Type B pancreatic cell (in vitro differentiated cells): ENCODE measurements around the gene AUP1. TPM values are rescaled to one million over a fixed set of nuclear protein-coding genes. Genes with fewer than 3 reads are reported as not detected.

Experiments
- DNase-seq: peaks from one replicate; pipeline ENCODE4 v3.0.0; 2021; ENCODE audit warnings: mixed read lengths; ENCODE audit not compliant: unreplicated experiment; ENCODE audit errors: extremely low spot score
- H3K27ac Mint-ChIP-seq: 2 replicates; pipeline ENCODE4 v1.8.0; 2021; ENCODE audit warnings: mild to moderate bottlenecking, mixed read lengths
- H3K27me3 Mint-ChIP-seq: 2 replicates; pipeline ENCODE4 v1.8.0; 2021; ENCODE audit warnings: mixed read lengths
- H3K36me3 Mint-ChIP-seq: 2 replicates; pipeline ENCODE4 v1.8.0; 2021; ENCODE audit warnings: mixed read lengths
- H3K4me1 Mint-ChIP-seq: one replicate; pipeline ENCODE4 v1.8.0; 2021; ENCODE audit warnings: mixed read lengths; ENCODE audit not compliant: unreplicated experiment
- H3K4me3 Mint-ChIP-seq: 2 replicates; pipeline ENCODE4 v1.8.0; 2021; ENCODE audit warnings: mild to moderate bottlenecking, mixed read lengths
- H3K9me3 Mint-ChIP-seq: 2 replicates; pipeline ENCODE4 v1.8.0; 2021; ENCODE audit warnings: mixed read lengths
- total RNA-seq: library from RNA; stranded (reverse); gene quantifications from 2 replicates; pipeline ENCODE4 v1.2.1, GENCODE V29; 2021; ENCODE audit warnings: low replicate concordance
- TF ChIP-seq, protein P1 (sequence below): fragments of 200-600 bp; sonication (generic); conservative IDR thresholded peaks from 2 replicates; pipeline ENCODE4 v1.5.0; 2021; ENCODE audit warnings: antibody characterized with exemption, mild to moderate bottlenecking

The AUP1 gene
- total RNA-seq, 1 donor from 2014 or later, result 122 TPM

DNA sequence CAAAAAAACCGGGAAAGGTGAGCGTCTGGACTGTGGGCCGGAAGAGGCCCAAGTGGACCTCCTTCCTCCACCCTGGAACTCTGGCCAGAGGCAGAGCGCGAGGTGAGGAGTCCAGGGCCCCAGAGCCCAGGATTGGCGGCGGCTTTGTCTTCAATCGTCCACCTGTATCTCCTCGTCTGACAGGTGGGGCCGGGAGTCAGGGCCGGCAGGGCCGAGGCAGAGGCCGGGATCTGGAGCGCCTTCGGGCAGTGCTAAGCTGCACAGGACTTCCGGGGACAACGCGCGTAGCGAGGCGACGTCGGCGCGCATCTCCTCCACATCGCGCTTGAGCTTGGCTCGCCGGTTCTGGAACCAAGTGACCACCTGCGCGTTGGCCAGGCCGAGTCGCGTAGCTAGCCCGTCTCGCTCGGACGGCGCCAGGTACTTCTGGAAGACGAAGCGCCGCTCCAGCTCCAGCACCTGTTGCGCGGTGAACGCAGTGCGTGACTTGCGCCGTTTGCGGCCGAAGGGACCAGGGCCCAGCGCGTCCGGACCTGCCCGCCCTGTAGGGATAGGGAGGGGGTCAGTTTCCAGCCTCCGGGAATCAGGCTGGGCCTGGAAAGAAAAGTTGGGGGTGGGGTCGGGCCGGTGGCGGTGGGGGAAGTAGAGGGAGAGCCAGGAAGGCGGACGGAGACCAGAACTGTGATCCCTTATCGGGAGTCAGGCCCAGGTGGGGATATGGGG lies 31.6 kb downstream of the AUP1 start:
- H3K4me1 Mint-ChIP-seq, result peaks cover 29% of the 10 kb centered on the region
- peak overlapping the region; percentile 36 for H3K27ac Mint-ChIP-seq
- no peaks in the 10 kb centered on the region for H3K9me3 Mint-ChIP-seq
- TF ChIP-seq, protein P1, sequence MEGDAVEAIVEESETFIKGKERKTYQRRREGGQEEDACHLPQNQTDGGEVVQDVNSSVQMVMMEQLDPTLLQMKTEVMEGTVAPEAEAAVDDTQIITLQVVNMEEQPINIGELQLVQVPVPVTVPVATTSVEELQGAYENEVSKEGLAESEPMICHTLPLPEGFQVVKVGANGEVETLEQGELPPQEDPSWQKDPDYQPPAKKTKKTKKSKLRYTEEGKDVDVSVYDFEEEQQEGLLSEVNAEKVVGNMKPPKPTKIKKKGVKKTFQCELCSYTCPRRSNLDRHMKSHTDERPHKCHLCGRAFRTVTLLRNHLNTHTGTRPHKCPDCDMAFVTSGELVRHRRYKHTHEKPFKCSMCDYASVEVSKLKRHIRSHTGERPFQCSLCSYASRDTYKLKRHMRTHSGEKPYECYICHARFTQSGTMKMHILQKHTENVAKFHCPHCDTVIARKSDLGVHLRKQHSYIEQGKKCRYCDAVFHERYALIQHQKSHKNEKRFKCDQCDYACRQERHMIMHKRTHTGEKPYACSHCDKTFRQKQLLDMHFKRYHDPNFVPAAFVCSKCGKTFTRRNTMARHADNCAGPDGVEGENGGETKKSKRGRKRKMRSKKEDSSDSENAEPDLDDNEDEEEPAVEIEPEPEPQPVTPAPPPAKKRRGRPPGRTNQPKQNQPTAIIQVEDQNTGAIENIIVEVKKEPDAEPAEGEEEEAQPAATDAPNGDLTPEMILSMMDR, result no peak
- H3K4me3 Mint-ChIP-seq, result peak overlapping the region; percentile 92
- peaks cover 5% of the 10 kb centered on the region for H3K36me3 Mint-ChIP-seq
- H3K27me3 Mint-ChIP-seq, result peaks cover 73% of the 10 kb centered on the region
- DNase-seq, result no peak

DNA sequence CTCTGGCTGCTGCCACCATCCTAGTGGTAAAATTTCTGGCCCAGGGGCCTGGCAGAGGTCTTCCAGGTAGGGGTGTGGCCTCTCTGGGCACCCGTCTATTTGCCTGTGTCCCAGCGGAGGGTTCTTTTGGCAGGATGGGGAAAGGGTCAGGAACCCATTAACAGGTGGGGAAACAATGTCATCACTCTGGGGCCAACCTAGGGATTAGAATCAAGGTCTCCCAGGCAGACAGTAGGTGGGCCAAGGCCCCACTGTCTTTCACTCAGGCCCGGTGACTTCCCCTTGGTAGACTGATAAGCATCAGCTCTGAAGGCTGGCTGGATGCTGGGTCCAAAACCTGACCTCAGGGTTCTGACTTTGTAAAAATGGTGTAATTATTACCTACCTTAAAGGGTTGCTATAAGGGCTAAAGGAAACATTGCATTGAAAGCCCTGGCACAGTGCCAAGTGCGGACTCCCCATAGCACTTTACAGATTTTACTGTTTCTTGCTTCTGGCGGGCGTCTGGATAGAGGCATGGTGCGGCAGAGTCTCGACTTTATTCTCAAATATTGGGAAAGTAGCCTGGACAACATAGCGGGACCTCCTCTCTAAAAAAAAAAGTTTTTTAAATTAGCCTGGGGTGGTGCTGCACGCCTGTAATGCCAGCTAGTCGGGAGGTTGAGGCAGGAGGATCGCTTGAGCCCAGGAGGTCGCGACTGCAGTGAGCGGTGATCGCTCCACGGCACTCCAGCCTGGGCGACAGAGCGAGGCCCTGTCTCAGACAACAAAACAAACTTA lies 32.3 kb downstream of the AUP1 start:
- Mint-ChIP-seq H3K36me3 (peaks cover 6% of the 10 kb centered on the region), H3K9me3 (no peaks in the 10 kb centered on the region), H3K4me1 (peaks cover 23% of the 10 kb centered on the region), H3K27me3 (peaks cover 66% of the 10 kb centered on the region), H3K27ac (no peak overlapping the region), H3K4me3 (peak overlapping the region; percentile 92)
- no peak for DNase-seq
- TF ChIP-seq, protein P1, result no peak

DNA sequence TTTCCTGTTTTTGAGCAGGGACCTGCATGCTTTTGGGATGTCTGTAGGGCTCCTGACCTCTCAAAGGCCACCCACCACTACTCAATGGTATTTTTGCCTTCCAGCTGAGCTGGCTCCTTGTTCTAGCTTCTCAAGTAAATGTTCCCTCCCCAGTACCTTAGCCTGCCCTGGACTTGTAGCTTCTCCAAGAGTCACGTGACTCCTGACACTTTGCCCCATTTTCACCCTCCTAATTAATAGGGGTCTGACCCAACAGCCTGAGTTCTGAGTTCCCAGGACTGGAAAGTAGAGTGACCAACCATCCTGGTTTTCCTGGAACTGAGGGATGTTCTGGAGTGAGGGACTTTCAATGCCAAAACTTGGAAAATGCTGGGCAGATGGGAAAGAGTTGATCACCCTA lies 34.1 kb downstream of the AUP1 start:
- Mint-ChIP-seq H3K27ac (no peak overlapping the region), H3K9me3 (no peaks in the 10 kb centered on the region), H3K36me3 (peaks cover 11% of the 10 kb centered on the region), H3K4me3 (no peak overlapping the region), H3K27me3 (peaks cover 48% of the 10 kb centered on the region), H3K4me1 (peaks cover 10% of the 10 kb centered on the region)
- TF ChIP-seq, protein P1, result no peak
- no peak for DNase-seq

DNA sequence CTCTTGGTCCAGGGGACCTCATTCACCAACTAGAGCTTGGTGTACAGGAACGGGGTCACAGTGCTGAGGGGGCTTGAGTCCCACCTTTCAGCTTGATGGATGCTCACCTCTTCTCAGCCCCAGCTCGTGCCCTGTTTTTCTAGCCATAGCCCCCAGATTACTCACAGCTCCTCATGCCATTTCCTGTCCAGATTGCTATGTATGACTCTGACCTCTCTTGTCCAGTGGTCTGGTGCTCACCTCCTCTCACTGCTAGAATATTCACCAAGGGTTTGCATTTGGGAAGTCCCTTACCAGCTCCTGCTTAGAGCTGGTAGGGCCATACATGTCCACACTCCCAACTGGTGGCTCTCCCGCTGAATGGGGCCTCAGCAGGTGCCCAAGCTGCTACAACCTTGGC lies 36.0 kb downstream of the AUP1 start:
- DNase-seq, result no peak
- Mint-ChIP-seq H3K9me3 (no peaks in the 10 kb centered on the region), H3K27me3 (peaks cover 31% of the 10 kb centered on the region), H3K27ac (no peak overlapping the region), H3K36me3 (peaks cover 18% of the 10 kb centered on the region), H3K4me1 (peaks cover 3% of the 10 kb centered on the region), H3K4me3 (no peak overlapping the region)
- TF ChIP-seq, protein P1, result no peak

DNA sequence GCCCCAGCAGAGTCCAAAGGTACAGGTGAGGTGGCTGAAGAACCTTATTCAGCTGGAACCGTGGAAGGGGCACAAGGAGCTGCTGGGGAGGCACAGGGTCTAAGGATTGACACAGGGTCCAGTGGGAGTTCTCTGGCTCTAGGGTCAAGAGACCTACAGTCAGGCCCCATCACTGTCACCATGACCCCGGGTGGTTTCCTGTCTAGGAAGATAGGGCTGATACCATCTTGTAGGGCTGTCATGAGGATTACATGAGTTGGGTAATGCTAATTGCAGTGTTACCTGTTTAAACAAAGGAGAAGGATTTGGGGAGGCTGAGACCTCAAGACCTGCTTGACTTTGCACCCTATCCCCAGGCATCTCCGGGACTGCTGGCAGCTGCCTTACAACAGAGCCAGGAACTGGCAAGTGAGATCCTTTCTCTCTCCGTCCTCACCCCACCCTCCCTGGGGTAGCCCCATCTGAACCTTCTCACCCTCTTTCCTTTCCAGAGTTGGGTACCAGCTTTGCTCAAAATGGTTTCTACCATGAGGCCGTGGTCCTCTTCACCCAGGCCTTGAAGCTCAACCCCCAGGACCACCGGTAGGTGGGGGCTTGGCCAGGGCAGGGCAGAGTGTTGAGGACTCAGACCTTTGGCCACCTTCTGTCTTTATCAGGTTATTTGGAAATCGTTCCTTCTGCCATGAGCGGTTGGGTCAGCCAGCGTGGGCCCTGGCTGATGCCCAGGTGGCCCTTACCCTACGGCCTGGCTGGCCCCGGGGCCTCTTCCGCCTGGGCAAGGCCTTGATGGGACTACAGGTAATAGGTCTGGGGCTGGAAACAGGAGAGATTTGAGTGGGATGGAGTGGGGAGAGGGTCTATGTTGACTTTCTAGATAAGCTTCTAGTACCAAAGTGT lies 37.6 kb downstream of the AUP1 start:
- H3K36me3 Mint-ChIP-seq, result peaks cover 18% of the 10 kb centered on the region
- no peak overlapping the region for H3K4me3 Mint-ChIP-seq
- peaks cover 14% of the 10 kb centered on the region for H3K27me3 Mint-ChIP-seq
- TF ChIP-seq, protein P1, result no peak
- no peaks in the 10 kb centered on the region for H3K4me1 Mint-ChIP-seq
- DNase-seq, result no peak
- H3K27ac Mint-ChIP-seq, result no peak overlapping the region
- no peaks in the 10 kb centered on the region for H3K9me3 Mint-ChIP-seq
